OCI-LY1 (cell line): Measurements from ENCODE around the gene CACNA1B.

Experiments used
- H2AFZ ChIP-seq: fragments of 200-600 bp; sonication (generic), shearing (Covaris generic); 2 replicates; pipeline ENCODE4 v1.6.0; 2014; ENCODE audit warnings: antibody characterized with exemption, mild to moderate bottlenecking, low read length
- H3F3A ChIP-seq: fragments of 200-600 bp; sonication (generic), shearing (Covaris generic); 2 replicates; pipeline ENCODE4 v1.6.0; 2014; ENCODE audit warnings: mild to moderate bottlenecking, antibody characterized with exemption, low read length, moderate library complexity; ENCODE audit not compliant: insufficient read depth
- H3K27ac ChIP-seq: fragments of 200-600 bp; sonication (generic); 2 replicates; pipeline ENCODE4 v1.5.1; 2014; ENCODE audit warnings: low read length, mixed run types, mild to moderate bottlenecking, low read depth; ENCODE audit not compliant: poor library complexity, severe bottlenecking
- H3K27me3 ChIP-seq: fragments of 200-600 bp; sonication (generic); 2 replicates; pipeline ENCODE4 v1.6.0; 2014; ENCODE audit warnings: antibody characterized with exemption, mild to moderate bottlenecking, low read length, moderate library complexity; ENCODE audit not compliant: insufficient read depth
- H3K36me3 ChIP-seq: fragments of 200-600 bp; sonication (generic); 2 replicates; pipeline ENCODE4 v1.6.1; 2014; ENCODE audit warnings: mild to moderate bottlenecking, antibody characterized with exemption, low read length, moderate library complexity, mixed read lengths; ENCODE audit not compliant: insufficient read depth
- H3K4me1 ChIP-seq: fragments of 200-600 bp; sonication (generic); 2 replicates; pipeline ENCODE4 v1.5.1; 2014; ENCODE audit warnings: mild to moderate bottlenecking, low read length, moderate library complexity; ENCODE audit not compliant: insufficient read depth, severe bottlenecking
- H3K4me2 ChIP-seq: fragments of 200-600 bp; sonication (generic), shearing (Covaris generic); 2 replicates; pipeline ENCODE4 v1.6.1; 2014; ENCODE audit warnings: low read length
- H3K4me3 ChIP-seq: fragments of 200-600 bp; sonication (generic); 2 replicates; pipeline ENCODE4 v1.5.1; 2014; ENCODE audit warnings: low read length, low read depth, mild to moderate bottlenecking, mixed read lengths; ENCODE audit not compliant: poor library complexity, severe bottlenecking
- H3K79me2 ChIP-seq: fragments of 200-600 bp; shearing (Covaris generic); 2 replicates; pipeline ENCODE4 v1.6.1; 2016; ENCODE audit warnings: mixed run types, low read length, mixed read lengths; ENCODE audit not compliant: insufficient read depth
- H3K9ac ChIP-seq: fragments of 200-600 bp; sonication (generic), shearing (Covaris generic); 2 replicates; pipeline ENCODE4 v1.6.1; 2014; ENCODE audit warnings: mild to moderate bottlenecking, low read length, mixed read lengths
- H3K9me2 ChIP-seq: fragments of 200-600 bp; sonication (generic), shearing (Covaris generic); 2 replicates; pipeline ENCODE4 v1.6.1; 2014; ENCODE audit warnings: low read depth, mild to moderate bottlenecking, low read length, mixed read lengths
- H3K9me3 ChIP-seq: fragments of 200-600 bp; shearing (Covaris generic); 2 replicates; pipeline ENCODE4 v1.6.1; 2014; ENCODE audit warnings: low read length, mixed read lengths
- H4K20me1 ChIP-seq: fragments of 200-600 bp; sonication (generic), shearing (Covaris generic); 2 replicates; pipeline ENCODE4 v1.6.0; 2016; ENCODE audit warnings: mild to moderate bottlenecking, low read length; ENCODE audit not compliant: insufficient read depth
- EZH2 ChIP-seq: fragments of 200-600 bp; sonication (generic), shearing (Covaris generic); IDR thresholded peaks from 2 replicates; pipeline ENCODE4 v1.8.0; 2017; ENCODE audit warnings: borderline replicate concordance, mixed run types, mild to moderate bottlenecking, antibody characterized with exemption, low read length, moderate library complexity, mixed read lengths
- TF ChIP-seq, protein P1 (sequence below): fragments of 200-600 bp; sonication (generic), shearing (Covaris generic); IDR thresholded peaks from 2 replicates; pipeline ENCODE4 v1.5.1; 2017; ENCODE audit warnings: mild to moderate bottlenecking, antibody characterized with exemption, low read length, moderate library complexity, mixed read lengths

CACNA1B gene

DNA sequence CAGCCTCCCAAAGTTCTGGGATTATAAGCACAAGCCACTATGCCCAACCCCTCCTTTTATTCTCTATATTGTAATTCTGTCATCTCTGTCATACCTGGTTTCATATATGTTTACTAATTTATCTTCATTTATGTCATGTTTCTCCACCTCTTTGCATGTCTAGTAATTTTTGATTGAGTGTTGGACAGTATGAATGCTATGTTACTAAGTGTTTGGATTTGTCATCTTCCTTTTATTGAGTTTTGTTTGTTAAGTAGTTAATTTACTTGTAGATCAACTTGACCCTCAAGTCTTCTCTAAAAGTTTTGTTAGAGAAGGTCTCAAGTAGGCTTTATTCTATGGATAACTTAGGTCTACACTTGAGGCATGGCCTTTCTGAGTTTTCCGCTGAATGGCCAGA, 17.2 kb upstream of the CACNA1B start:
- no peaks in the 10 kb centered on the region for H3K79me2 ChIP-seq
- no peak overlapping the region for H3K4me3 ChIP-seq
- TF ChIP-seq, protein P1, sequence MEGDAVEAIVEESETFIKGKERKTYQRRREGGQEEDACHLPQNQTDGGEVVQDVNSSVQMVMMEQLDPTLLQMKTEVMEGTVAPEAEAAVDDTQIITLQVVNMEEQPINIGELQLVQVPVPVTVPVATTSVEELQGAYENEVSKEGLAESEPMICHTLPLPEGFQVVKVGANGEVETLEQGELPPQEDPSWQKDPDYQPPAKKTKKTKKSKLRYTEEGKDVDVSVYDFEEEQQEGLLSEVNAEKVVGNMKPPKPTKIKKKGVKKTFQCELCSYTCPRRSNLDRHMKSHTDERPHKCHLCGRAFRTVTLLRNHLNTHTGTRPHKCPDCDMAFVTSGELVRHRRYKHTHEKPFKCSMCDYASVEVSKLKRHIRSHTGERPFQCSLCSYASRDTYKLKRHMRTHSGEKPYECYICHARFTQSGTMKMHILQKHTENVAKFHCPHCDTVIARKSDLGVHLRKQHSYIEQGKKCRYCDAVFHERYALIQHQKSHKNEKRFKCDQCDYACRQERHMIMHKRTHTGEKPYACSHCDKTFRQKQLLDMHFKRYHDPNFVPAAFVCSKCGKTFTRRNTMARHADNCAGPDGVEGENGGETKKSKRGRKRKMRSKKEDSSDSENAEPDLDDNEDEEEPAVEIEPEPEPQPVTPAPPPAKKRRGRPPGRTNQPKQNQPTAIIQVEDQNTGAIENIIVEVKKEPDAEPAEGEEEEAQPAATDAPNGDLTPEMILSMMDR = no peak
- H3K27me3 ChIP-seq = peaks cover 5% of the 10 kb centered on the region
- H3K27ac ChIP-seq = no peak overlapping the region
- H3K4me2 ChIP-seq = no peak overlapping the region
- no peaks in the 10 kb centered on the region for H3F3A ChIP-seq
- no peaks in the 10 kb centered on the region for H4K20me1 ChIP-seq
- H2AFZ ChIP-seq = no peak overlapping the region
- H3K9me2 ChIP-seq = no peaks in the 10 kb centered on the region
- H3K4me1 ChIP-seq = no peaks in the 10 kb centered on the region
- no peak overlapping the region for H3K9ac ChIP-seq
- H3K36me3 ChIP-seq = no peaks in the 10 kb centered on the region
- H3K9me3 ChIP-seq = peaks cover 2% of the 10 kb centered on the region; the same call in 1 of the 2 replicates

- no peaks in the 10 kb centered on the region for H3F3A ChIP-seq
- H3K4me2 ChIP-seq = no peak overlapping the region
- H3K4me3 ChIP-seq = no peak overlapping the region
- no peak overlapping the region for H3K9ac ChIP-seq
- H3K9me2 ChIP-seq = no peaks in the 10 kb centered on the region
- peaks cover 5% of the 10 kb centered on the region for H3K27me3 ChIP-seq
- H3K36me3 ChIP-seq = no peaks in the 10 kb centered on the region
- H2AFZ ChIP-seq = no peak overlapping the region
- H3K27ac ChIP-seq = no peak overlapping the region
- H3K4me1 ChIP-seq = no peaks in the 10 kb centered on the region
- no peaks in the 10 kb centered on the region; the same call in 1 of the 2 replicates for H3K9me3 ChIP-seq
- no peaks in the 10 kb centered on the region for H4K20me1 ChIP-seq
- H3K79me2 ChIP-seq = no peaks in the 10 kb centered on the region
- TF ChIP-seq EZH2 = no peak
- TF ChIP-seq, protein P1 = no peak
These were observed 11.9 kb upstream of the CACNA1B start for GRCh38 chr9:137865581-137866145.

GRCh38 chr9:137866226-137867141, 11.1 kb upstream of the CACNA1B start:
- Histone ChIP-seq H3K4me1 (no peaks in the 10 kb centered on the region), H2AFZ (no peak overlapping the region), H3K9ac (no peak overlapping the region), H3K27me3 (peaks cover 5% of the 10 kb centered on the region), H3K4me3 (no peak overlapping the region), H3K27ac (no peak overlapping the region), H3K9me2 (no peaks in the 10 kb centered on the region), H3K4me2 (no peak overlapping the region), H3K79me2 (no peaks in the 10 kb centered on the region), H3F3A (no peaks in the 10 kb centered on the region), H3K9me3 (no peaks in the 10 kb centered on the region), H3K36me3 (no peaks in the 10 kb centered on the region), H4K20me1 (no peaks in the 10 kb centered on the region)
- TF ChIP-seq, protein P1 = no peak
- TF ChIP-seq EZH2 = no peak
